Measurements from ENCODE around the gene LNPK.
"Not testable (repeated sequence)": the region's sequence is repeated elsewhere in the genome, so short reads cannot be mapped to it uniquely, and the experiment has no call there.

LNPK gene

DNA sequence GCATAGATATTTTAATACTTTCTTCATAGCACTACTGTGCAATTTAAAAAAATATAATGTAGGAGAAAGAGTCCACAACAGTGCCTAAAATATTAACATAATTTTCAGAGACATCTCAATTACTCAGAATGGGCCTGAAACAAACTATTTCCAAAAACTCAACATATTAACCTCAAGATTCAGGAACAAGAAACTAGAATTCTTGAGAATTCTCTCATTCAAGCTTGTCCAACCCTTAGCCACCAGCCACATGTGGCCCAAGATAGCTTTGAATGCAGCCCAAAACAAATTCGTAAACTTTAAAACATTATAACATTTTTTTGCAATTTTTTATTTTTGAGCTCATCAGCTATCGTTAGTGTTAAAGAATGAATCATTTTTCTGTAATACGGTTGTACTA, 35.2 kb downstream of the LNPK start:
- DNase-seq = no peak

DNA sequence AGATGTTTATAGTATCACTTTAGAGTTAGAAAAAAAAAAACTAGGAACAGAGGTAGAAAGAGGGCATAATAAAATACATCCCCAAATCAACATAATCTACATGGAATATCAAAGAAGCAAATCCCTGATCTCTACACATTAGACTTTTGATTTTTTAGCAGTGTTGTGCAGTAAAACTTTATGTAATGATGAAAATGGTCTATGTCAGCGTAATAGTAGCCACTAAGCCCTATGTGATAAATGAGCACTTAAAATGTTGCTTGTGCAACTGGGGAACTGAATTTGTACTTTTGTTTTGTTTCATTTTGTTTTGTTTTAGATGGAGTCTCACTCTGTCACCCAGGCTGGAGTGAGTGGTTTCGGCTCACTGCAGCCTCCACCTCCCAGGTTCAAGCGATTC, 36.3 kb downstream of the LNPK start:
- DNase-seq = no peak

DNA sequence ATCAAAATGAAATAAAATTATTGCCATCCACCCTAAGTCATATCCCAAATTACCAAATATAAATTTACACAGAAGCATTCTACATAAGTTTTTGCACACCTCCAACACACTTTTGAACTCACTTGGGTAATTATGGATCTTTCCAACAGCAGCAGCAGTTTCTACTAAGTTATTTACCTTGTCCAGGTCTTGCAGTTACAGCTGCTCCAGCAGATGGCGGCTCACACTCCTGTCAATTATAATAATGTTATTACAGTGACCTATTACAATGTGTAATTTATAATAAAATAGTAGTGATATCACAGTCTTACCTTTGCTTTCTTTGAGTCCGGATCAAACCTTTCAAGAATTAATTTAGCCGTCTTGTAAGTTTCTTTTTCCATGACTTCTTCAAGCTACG, 37.9 kb downstream of the LNPK start:
- DNase-seq = no peak

DNA sequence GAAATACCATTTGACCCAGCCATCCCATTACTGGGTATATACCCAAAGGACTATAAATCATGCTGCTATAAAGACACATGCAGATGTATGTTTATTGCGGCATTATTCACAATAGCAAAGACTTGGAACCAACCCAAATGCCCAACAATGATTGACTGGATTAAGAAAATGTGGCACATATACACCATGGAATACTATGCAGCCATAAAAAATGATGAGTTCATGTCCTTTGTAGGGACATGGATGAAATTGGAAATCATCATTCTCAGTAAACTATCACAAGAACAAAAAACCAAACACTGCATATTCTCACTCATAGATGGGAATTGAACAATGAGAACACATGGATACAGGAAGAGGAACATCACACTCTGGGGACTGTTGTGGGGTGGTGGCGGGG, 38.9 kb downstream of the LNPK start:
- not testable (repeated sequence) for DNase-seq

DNA sequence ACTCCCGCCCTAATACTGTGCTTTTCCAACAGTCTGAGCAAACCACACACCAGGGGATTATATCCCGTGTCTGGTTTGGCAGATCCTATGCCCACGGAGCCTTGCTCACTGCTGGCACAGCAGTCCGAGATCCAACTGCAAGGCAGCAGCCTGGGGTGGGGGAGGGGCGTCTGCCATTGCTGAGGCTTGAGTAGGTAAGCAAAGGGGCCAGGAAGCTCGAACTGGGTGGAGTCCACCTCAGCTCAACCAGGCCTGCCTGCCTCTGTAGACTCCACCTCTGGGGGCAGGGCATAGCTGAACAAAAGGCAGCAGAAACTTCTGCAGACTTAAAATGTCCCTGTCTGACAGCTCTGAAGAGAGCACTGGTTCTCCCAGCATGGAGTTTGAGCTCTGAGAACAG, 44.2 kb downstream of the LNPK start:
- no peak for DNase-seq

DNA sequence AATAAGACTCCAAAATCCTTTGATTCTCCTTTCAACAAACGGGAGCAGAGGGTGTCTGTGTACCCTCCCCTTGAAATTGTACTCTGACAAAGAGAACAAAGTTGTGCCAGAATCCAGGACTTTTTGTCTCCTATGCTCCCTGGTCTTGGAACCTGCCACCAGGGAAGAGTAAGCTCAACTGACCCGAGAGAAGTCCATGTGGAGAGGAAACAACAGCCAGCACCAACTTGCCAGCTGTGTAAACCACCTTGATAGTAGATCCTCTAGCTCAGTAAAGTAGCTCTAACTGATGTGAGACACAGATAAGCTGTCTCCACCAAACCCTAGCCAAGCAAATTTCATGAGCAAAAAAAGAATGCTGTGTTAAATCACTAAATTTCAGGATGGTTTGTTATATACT, 46.9 kb downstream of the LNPK start:
- no peak for DNase-seq

DNA sequence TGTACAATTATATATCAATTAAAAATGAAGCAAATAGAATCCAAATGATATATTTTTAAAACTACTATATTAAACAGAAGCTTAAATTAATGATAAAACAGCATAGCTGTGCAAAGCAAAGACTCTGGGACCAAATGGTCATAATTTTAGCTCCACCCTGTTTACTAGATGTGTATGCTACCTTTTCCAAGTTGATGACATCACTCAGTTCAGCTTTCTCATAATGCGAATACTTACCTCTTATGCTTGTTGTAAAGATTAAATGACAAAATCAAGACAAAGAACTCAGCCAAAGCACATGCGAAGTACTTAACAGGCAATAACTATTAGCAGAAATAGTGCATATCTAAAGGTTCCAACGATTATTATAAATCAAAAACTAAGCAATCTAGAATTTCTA, 51.6 kb downstream of the LNPK start:
- no peak for DNase-seq

DNA sequence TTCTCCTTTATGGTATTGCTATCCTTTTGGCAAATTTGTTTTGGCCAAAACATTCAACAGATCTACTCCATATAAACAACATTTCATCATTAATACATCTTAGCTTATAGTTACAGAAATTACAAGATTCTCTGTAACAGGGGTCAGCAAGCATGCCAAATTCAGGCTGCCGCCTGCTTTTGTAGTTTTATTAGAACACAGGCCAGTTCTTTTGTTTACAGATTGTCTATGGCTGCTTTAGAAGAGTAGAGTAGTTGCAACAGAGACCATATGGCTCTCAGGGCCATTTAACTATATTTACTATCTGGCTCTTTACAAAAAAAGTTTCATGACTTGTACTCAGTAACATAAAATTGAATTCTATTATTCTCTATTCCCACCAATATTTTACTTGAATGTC, 53.9 kb downstream of the LNPK start:
- DNase-seq = no peak

DNA sequence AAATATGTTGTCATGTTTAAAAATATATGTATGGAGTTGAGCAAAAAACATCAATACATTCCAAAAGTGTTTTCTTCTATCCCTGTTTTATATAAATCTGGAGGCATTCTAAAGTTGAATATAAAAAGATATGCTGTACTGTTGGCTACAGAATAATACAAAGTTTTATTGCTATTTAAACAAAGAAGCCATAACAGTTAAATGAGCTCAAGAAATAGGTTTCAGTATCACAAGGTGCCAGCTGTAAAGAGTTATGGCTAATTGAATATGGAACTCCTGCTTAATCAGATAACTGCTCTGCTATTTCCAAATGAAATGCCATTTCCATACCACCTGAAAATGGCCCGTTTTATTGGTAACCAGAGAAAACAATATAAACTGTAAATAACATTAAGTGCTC, 55.0 kb downstream of the LNPK start:
- DNase-seq = no peak

DNA sequence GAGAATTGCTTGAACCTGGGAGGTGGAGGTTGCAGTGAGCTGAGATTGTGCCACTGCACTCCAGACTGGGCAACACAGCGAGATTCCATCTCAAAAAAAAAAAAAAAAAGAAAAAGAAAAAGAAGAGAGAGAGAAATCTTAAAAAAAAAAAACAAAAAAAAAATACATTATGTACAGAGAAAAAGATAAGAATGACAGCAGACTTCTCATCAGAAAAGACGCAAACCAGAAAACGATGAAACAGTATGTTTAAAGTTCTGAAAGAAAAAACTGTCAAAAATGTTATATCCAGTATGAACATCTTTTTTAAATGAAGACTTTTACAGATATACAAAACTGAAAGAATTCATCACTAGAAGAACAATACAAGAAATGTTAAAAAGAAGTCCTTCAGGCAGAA, 60.4 kb downstream of the LNPK start:
- no peak for DNase-seq

DNA sequence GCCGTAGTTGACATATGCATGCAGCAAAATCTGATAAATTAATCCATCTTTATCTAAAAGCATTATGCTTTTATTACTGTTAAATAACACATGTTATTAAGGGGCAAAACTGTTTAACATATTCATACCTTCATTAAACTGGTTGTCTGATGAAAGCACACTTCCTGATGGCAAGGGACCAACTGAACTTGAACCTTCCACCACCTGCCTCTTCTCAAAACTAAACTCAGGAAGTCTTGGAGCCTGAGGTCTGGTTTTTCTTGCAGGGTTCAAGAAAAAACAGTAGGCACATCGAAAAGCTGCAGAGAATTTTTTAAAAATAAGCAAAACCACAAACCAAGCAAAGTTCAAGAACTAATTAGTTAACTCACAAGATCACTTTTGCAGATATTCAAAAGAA, 64.9 kb downstream of the LNPK start:
- no peak for DNase-seq

DNA sequence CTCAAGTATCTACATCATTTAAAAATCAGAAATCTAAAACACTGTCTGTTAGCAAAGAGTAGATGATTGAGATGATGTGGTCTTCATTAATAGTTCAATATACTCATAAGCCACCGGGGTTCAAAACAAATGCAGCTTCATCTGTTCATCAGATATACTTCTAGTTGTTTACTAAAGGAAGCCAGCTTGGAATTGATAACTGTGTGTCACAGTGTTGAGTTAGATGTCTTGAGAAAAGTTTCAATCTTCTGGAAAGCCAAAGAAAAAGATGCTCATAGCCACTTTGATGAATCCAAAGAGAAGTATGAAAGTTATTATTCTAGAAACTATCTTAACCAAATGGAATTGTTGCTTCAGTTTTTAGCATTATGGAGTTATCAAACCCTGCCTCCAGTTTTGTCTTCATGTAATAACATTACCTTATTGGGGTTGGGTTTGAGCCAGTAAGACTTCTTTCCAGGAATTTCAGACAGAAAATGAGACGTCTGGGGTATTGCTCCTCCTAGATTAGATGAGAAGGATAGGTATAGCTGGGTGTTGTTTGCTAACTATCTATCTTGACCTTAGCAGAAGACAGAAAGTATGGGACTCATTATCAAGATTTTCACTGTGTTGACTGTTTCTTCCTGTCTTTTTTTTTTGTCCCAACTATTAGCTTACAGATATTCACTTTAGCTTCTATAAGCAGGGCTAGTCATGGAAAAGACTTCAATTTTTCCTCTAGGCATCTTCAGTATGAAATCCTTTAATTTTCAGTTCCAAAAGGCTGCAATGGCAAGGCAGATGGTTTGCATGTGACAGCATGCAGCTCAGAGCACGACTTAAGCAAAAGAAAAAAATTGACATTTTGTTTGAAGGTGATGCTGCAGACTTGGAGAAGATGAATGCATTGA, 66.5 kb downstream of the LNPK start:
- no peak for DNase-seq

DNA sequence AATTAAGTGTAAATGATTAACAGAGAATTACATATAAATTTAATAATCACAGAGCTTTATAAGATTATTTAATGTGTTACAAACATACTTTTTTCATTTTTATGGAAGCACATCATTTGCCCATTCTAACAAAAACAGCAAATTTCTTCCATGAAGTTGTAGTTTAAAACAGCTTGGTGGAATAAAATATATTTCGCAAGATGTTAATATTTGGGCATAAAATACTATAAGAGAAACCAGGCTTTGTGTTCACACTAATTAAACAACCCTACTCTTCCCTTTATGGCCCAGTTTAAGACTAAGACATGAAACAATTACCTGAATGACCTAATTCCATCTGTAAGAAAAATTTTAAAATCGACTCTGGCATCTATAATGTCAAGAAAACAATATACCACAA, 69.4 kb downstream of the LNPK start:
- no peak for DNase-seq

DNA sequence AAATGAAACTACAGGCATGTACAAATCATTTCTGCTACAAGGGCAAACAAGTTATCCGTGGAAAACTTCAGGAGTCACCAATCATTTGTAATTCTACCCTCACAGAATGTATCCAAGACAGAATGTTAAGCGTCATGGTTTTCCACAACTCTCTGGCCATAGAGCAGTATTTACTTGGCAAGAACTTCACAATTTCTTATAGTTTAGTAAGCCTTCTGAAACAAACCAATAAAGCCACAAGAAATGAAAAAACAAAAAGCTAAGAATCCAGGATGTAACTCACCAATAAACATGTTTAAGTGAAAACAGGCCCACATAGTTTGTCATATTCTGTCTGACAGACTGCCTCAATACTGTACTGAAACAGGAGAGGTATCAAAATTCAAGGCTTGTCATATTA, 70.3 kb downstream of the LNPK start:
- no peak for DNase-seq

DNA sequence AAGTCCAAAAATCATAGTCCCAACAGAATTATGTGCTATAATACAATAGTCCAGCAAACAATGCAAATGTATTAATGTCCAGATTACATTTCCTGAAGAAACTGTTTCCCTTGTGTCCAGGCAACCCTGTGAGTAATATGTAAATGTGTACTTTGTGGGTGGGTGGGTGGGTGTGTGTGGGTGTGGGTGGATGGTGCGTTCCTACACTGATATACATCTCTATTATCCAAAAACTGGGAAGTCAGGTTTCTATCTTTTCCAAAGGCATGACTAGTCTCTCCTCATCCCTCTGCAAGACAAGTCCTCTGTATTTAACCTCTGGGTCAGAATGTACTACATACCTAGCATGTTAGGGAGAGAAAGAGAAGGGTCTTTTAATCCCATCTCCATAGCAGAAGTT, 71.6 kb downstream of the LNPK start:
- DNase-seq = no peak

DNA sequence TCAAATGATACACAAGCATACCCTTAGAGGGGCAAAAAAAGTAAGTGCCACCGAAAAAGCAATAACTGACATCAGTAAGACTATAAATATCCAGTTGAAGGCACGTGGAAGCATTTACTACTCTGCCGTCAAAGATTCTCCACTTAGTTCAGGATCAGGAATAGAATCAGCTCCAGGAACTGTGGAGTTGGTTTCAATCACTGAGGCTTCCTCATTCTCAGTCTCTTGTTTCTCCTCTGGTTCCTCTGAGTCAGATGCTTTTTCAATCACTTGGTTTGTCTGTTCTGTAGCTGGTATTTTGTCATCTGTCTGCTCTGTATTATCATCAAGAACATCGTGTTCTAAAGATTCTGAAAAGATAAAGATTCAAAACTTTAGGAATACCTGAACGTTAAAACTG, 72.2 kb downstream of the LNPK start:
- no peak for DNase-seq

DNA sequence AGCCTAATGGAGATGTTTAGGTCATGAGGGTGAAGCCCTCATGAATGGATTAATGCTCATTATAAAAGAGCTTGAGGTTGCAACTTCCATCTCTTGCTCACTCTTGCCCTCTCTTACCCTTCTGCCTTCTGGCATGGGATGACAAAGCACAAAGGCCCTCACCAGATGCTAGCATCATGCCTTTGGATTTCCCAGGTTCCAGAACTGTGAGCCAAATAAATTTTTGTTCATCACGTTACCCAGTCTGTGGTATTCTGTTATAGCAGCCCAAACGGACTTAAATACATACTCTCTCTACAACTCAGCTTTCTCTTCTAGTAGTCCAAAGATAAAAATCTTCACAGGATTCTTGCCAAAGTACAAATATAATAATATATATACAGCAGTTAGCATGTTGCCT, 75.8 kb downstream of the LNPK start:
- DNase-seq = no peak

DNA sequence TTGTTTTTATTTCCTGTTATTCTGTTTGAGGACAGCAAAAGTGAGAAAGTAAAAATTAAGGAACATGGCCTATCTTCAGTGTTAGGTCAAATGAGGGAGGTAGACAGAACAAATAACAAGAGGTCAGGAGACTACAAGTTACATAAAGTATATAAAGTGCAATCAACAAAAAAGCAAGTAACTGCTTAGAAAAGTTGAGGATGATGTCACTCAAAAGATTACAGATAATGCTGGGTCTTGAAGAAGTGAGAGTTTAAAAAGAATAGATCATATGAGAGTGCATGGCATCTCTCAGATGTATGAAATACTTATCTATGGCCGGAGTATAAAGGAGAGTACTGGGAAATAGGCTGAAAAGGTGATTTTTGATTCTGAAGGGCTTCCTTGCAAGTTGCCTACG, 79.9 kb downstream of the LNPK start:
- no peak for DNase-seq

DNA sequence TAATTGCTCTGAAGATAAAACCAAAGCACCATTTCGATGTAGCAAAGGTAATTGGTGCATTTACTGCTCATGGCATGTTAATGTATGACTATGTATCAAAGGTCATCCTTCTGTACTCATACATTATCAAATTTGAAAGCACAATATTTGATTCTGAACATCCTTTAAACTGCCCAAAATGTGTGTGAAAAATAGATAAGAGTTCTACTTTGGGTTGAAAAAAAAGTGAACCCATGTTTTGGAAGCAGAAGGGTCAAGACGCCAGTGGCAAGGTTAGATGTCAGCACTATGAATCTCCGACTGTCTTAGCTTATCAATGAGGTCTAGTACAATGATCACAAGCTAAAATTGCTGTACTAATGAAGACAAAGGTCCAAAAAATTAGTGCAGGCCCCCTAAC, 83.1 kb downstream of the LNPK start:
- no peak for DNase-seq

DNA sequence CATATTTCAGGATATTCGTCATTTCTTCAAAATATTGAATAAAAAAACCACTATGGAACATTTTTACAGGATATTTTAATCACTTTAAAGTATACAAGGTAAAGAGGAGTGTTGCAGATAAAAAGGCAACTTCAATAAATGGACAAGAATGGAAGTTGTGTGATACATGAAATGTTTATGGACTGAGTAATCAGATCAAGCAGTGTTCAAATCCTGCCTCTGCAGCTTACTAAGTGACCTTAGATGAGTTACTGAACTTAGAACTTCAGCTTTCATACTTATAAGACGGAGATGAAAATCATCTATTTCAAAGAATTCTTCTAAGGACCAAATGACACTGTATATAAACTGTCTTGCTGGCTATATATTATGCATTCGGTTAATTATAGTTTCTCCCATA, 87.2 kb downstream of the LNPK start:
- no peak for DNase-seq

DNA sequence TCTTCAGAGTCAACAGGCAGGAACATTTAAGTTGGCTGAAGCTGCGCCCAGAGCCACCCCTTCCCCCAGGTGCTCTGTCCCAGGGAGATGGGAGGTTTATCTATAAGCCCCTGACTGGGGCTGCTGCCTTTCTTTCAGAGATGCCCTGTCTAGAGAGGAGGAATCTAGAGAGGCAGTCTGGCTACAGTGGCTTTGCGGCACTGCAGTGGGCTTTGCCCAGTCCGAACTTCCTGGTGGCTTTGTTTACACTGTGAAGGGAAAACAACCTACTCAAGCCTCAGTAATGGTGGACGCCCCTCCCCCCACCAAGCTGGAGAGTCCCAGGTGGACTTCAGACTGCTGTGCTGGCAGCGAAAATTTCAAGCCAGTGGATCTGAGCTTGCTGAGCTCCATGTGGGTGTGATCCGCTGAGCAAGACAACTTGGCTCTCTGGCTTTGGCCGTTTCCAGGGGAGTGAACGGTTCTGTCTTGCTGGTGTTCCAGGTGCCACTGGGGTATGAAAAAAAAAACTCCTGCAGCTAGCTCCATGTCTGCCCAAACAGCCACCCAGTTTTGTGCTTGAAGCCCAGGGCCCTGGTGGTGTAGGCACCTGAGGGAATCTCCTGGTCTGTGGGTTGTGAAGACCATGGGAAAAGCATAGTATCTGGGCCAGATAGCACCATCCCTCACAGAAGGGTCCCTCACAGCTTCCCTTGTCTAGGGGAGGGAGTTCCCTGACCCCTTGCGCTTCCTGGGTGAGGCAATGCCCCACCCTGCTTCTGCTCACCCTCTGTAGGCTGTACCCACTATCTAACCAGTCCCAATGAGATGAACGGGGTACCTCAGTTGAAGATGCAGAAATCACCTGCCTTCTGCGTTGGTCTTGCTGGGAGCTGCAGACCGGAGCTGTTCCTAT, 88.0 kb downstream of the LNPK start:
- DNase-seq = not testable (repeated sequence)

DNA sequence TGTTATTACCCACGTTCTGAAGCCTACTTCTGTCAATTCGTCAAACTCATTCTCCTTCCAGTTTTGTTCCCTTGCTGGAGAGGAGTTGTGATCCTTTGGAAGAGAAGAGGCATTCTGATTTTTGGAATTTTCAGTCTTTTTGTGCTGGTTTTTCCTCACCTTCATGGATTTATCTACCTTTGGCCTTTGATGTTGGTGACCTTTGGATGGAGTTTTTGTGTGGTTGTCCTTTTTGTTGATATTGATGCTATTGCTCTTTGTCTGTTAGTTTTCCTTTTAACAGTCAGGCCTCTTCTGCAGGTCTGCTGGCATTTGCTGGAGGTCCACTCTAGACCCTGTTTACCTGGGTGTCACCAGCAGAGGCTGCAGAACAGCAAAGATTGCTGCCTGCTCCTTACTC, 88.8 kb downstream of the LNPK start:
- DNase-seq = not testable (repeated sequence)

DNA sequence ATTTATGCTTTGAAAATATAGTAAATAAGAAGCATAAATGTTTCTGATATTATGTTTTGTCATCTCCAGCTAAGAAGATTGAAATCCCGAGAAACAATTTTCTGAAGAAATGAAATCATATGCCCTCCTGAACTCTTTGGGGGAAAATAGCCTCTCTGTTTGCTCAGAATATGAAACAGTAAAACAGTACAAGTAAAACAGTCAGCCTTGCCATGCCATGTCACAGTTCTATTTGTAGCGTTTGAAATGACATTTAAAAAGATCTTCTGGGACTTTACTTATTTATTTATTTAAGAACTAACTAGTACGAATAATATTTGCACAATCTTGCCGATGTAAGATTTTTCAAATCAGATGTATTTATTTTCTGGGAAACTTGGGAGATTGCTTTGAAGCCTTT, 98.0 kb downstream of the LNPK start:
- DNase-seq = no peak

DNA sequence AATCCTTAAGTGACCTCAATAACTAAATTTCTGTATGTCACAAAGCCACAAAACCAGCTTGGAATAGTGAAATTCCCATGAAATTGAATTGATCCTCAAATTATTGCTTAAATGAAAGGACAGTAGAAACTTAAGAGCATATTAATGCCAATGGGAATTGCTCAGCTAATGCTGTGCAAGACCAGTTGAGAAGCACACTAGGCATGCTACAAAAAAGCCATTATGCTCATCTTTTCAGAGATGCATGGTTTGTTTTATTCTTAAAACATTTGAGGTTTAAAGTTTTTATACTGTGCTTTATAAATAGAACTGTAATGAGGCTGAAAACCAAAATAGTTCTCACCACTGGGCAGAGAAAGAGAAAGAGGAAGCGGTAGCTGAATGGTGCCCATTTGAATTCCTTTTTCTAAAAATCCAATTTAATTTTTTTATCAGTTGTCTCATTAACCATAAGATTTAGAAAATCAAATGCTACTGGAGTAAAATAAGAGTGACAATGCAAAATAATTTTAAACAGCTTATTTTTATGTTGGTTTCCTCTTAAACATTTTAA, 98.6 kb downstream of the LNPK start:
- no peak for DNase-seq
